Skeletal muscle tissue (tissue), 4 donors: ENCODE data around the gene TJAP1. TPM values are rescaled to one million over a fixed set of nuclear protein-coding genes. Genes with fewer than 3 reads are reported as not detected.

Experiments
- H3K27ac ChIP-seq: one replicate; pipeline ENCODE4 v1.7.0; 2013; ENCODE audit warnings: mild to moderate bottlenecking, low read depth, low read length, inconsistent platforms
- H3K27me3 ChIP-seq, 3 donors: one replicate each; pipeline ENCODE4 v1.7.0; 2013; ENCODE audit warnings: low read length in 3 of 3; ENCODE audit not compliant: control insufficient read depth in 3 of 3, insufficient read depth in 3 of 3
- H3K36me3 ChIP-seq, 3 donors: one replicate each; pipeline ENCODE4 v1.7.0; 2013; ENCODE audit warnings: low read length in 3 of 3; ENCODE audit not compliant: control insufficient read depth in 3 of 3, insufficient read depth in 3 of 3
- H3K4me1 ChIP-seq, 3 donors: one replicate each; pipeline ENCODE4 v1.7.0; 2013; ENCODE audit warnings: low read length in 3 of 3, mild to moderate bottlenecking in 3 of 3; ENCODE audit not compliant: control insufficient read depth in 3 of 3, insufficient read depth in 3 of 3
- H3K4me3 ChIP-seq, 3 donors: one replicate each; pipeline ENCODE4 v1.7.0; 2013; ENCODE audit warnings: low read length in 3 of 3
- H3K9ac ChIP-seq, 3 donors: one replicate each; pipeline ENCODE4 v1.7.0; 2013; ENCODE audit warnings: low read length in 3 of 3, mild to moderate bottlenecking in 3 of 3, moderate library complexity in 2 of 3, low read depth in 1 of 3
- H3K9me3 ChIP-seq, 3 donors: one replicate each; pipeline ENCODE4 v1.7.0; 2013; ENCODE audit warnings: low read length in 3 of 3; ENCODE audit not compliant: control insufficient read depth in 3 of 3
- total RNA-seq: library from RNA; depleted of rRNA; stranded (reverse); fragments of >200 nt; gene quantifications from one replicate; pipeline ENCODE4 v1.2.3, GENCODE V29; 2014
- donor health status: Osteomylitis.

TJAP1 gene
- total RNA-seq, 1 donor from 2014 or later: 7.8 TPM

GRCh38 chr6:43506667-43507471 is 29.5 kb downstream of the TJAP1 start:
- H3K27ac ChIP-seq: no peak overlapping the region

GRCh38 chr6:43508481-43509141 is 31.2 kb downstream of the TJAP1 start:
- H3K4me1 ChIP-seq: peaks cover 24 to 32% (median 32%) of the 10 kb centered on the region in 3 donors
- peaks cover 3 to 21% (median 19%) of the 10 kb centered on the region in 3 donors for H3K27me3 ChIP-seq
- peak overlapping the region in 1 of 3 donors; percentile 14 for H3K9ac ChIP-seq
- no peak overlapping the region for H3K27ac ChIP-seq
- H3K36me3 ChIP-seq: peaks cover 34 to 47% (median 44%) of the 10 kb centered on the region in 3 donors
- H3K9me3 ChIP-seq: no peaks in the 10 kb centered on the region
- H3K4me3 ChIP-seq: no peak overlapping the region

More at GRCh38 chr6:43506667-43507471, 29.5 kb downstream of the TJAP1 start:
- Histone ChIP-seq H3K36me3 (peaks cover 34 to 46% (median 44%) of the 10 kb centered on the region in 3 donors), H3K9ac (peak overlapping the region in 1 of 3 donors; percentile 64), H3K27me3 (peaks cover 3 to 21% (median 19%) of the 10 kb centered on the region in 3 donors), H3K4me3 (no peak overlapping the region), H3K9me3 (no peaks in the 10 kb centered on the region), H3K4me1 (peaks cover 19 to 27% (median 23%) of the 10 kb centered on the region in 3 donors)

- peaks cover 3 to 21% (median 19%) of the 10 kb centered on the region in 3 donors for H3K27me3 ChIP-seq
- H3K4me3 ChIP-seq: peak overlapping the region; percentile 3 to 73 (median 70)
- no peak overlapping the region for H3K27ac ChIP-seq
- H3K36me3 ChIP-seq: peaks cover 36 to 49% (median 41%) of the 10 kb centered on the region in 3 donors
- peaks cover 24 to 32% (median 32%) of the 10 kb centered on the region in 3 donors for H3K4me1 ChIP-seq
- H3K9ac ChIP-seq: peak overlapping the region in 1 of 3 donors; percentile 69
- no peaks in the 10 kb centered on the region for H3K9me3 ChIP-seq
Observed at GRCh38 chr6:43509142-43509983, 32.0 kb downstream of the TJAP1 start.

DNA sequence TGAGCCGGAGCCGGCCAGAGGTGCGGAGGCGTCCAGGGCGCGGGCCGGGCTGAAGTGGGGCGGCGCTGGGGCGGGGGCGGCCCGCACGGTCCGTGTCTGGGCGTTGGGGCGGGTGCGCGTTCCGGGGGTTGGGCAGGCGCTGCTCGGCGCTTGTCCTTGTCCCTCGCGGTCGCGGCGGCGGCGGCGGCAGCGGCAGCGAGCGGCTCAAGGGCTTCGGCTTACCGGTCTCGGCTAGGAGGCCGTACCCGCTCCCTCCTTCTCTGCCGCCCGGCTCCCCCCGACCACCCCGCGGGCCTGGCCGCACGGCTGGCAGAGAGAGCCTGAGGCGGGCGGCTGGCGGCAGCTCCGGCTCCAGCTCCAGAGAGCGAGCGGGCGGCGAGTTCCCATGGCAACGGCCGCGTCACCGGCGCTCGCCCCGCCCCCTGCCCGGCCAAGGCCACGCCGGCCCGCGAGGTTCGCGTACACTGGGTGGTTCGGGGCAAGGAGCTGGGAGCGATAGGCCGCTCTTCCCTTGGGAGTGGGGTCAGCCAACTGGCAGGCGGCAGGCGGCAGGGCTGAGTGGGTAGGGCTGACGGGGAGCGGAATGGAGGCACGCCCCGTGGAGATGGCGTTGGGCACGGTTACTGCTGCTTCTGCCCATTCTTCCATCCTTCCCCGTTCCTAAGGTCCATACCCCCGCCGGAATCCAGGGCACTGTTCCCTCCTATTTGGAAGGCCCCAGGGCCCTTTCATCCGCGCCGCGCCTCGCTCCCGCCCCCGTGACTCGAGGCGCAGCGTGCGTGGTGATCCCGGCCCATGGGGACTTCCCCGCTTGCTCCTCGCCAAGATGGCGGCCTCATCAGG is 32.8 kb downstream of the TJAP1 start, which contains the start of gene LRRC73:
LRRC73 (minus strand) TSS at position 363 of the 843 bp plus-strand sequence. CDS start 561 bp downstream, outside the sequence.
- H3K9ac ChIP-seq: peak within 1 kb of the TSS in 2 of 3 donors; percentile 55 to 69
- H3K36me3 ChIP-seq: peaks cover 35 to 46% (median 37%) of the 10 kb centered on the region in 3 donors
- peaks cover 32 to 40% (median 34%) of the 10 kb centered on the region in 3 donors for H3K4me1 ChIP-seq
- H3K27me3 ChIP-seq: peaks cover 3 to 21% (median 19%) of the 10 kb centered on the region in 3 donors
- no peak within 1 kb of the TSS for H3K27ac ChIP-seq
- H3K4me3 ChIP-seq: peak within 1 kb of the TSS; percentile 69 to 73 (median 70)
- no peaks in the 10 kb centered on the region for H3K9me3 ChIP-seq

DNA sequence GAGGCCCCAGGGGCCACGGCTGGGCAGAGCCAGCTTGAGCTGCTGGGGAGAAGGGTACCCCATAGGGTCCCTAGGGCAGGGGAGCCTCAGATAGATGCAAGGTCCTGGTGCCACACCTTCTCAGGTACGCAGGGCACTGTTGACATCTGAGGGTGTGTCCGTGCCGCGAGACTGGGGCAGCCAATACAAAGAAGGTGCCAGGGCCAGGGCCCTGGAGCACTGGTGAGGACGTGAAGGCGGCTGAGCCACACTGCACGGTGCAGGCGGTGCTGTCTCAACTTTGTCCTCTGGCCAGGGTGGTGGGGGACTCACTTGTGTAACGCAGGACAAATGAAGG is 33.4 kb downstream of the TJAP1 start:
- Histone ChIP-seq H3K27me3 (peaks cover 3 to 21% (median 19%) of the 10 kb centered on the region in 3 donors), H3K27ac (no peak overlapping the region), H3K36me3 (peaks cover 37 to 46% (median 38%) of the 10 kb centered on the region in 3 donors), H3K4me3 (peak overlapping the region; percentile 69 to 73 (median 70)), H3K9ac (peak overlapping the region in 1 of 3 donors; percentile 69), H3K9me3 (no peaks in the 10 kb centered on the region), H3K4me1 (peaks cover 38 to 46% (median 40%) of the 10 kb centered on the region in 3 donors)

- no peak overlapping the region for H3K27ac ChIP-seq
- H3K4me1 ChIP-seq: peaks cover 40 to 46% (median 41%) of the 10 kb centered on the region in 3 donors
- peaks cover 37 to 46% (median 38%) of the 10 kb centered on the region in 3 donors for H3K36me3 ChIP-seq
Observed at GRCh38 chr6:43511824-43512415, 34.5 kb downstream of the TJAP1 start.

DNA sequence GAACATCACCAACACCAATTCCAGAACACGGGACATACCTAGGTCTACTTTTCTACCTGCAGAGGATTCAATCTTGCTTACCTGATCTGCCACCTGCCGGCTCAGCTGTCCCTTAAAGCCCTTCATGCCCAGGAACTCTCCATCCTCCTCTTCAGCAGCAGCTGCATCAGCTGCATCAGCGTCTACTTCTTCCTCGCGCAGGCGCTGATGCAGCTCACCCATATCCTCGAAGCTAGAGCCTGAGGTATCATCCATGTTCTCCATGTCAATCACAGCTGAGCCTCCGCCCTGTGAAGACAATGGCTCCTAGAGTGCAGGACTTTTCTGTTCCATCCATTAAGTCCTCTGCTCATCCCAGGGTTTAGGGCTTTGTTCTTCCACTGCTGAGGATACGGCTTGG is 38.4 kb downstream of the TJAP1 start:
- Histone ChIP-seq H3K4me1 (peaks cover 37 to 43% (median 37%) of the 10 kb centered on the region in 3 donors), H3K9me3 (no peaks in the 10 kb centered on the region), H3K9ac (peak overlapping the region; percentile 94 to 95 (median 95)), H3K27me3 (no peaks in the 10 kb centered on the region), H3K4me3 (peak overlapping the region; percentile 87 to 100 (median 97)), H3K27ac (peak overlapping the region; percentile 86), H3K36me3 (peaks cover 54 to 62% (median 54%) of the 10 kb centered on the region in 3 donors)

More at GRCh38 chr6:43511824-43512415, 34.5 kb downstream of the TJAP1 start:
- Histone ChIP-seq H3K27me3 (peaks cover 3 to 21% (median 19%) of the 10 kb centered on the region in 3 donors), H3K4me3 (no peak overlapping the region), H3K9me3 (no peaks in the 10 kb centered on the region), H3K9ac (peak overlapping the region in 1 of 3 donors; percentile 33)

GRCh38 chr6:43516367-43516696 is 39.0 kb downstream of the TJAP1 start:
- Histone ChIP-seq H3K9me3 (no peaks in the 10 kb centered on the region), H3K36me3 (peaks cover 55 to 62% (median 58%) of the 10 kb centered on the region in 3 donors), H3K9ac (peak overlapping the region; percentile 94 to 95 (median 95)), H3K27me3 (no peaks in the 10 kb centered on the region), H3K4me1 (peaks cover 34 to 41% (median 35%) of the 10 kb centered on the region in 3 donors), H3K4me3 (peak overlapping the region; percentile 87 to 100 (median 97)), H3K27ac (peak overlapping the region; percentile 86)
